Body of pancreas (tissue), 4 donors: ENCODE results near the gene TMSB4X.

ENCODE experiments used
- CTCF ChIP-seq, 7 experiments: fragments of 450-650 bp in 4 of 7; fragments of 200-600 bp in 3 of 7; sonication (generic) in 3 of 7; IDR thresholded peaks; one replicate each; pipeline ENCODE4 v1.5.1; 2016 to 2019; ENCODE audit warnings: antibody characterized with exemption in 7 of 7
- POLR2A ChIP-seq, 3 donors: fragments of 450-650 bp; IDR thresholded peaks; one replicate each; pipeline ENCODE4 v1.6.1; 2016; ENCODE audit warnings: antibody characterized with exemption in 3 of 3, mild to moderate bottlenecking in 2 of 3

- no peak for TF ChIP-seq CTCF (IDR thresholded peaks at IDR 0.05)
- TF ChIP-seq POLR2A (IDR thresholded peaks at IDR 0.05), result no peak
These were observed 26.4 kb upstream of the TMSB4X start for GRCh38 chrX:12948495-12948894.
